OCI-LY7 (cell line): Measurements from ENCODE around the gene PTBP3. TPM values are rescaled to one million over a fixed set of nuclear protein-coding genes. Genes with fewer than 3 reads are reported as not detected.

Source experiments
- BruUV-seq: library from RNA; stranded (reverse); fragments of 400-500 nt; replicated peaks from 2 replicates; lab custom pipeline; 2021; lab: Mats Ljungman, UMichigan
- CTCF ChIA-PET: fragments of 300-600 bp; sonication (Branson Sonifier 250); formaldehyde crosslinking; loops from one replicate; lab custom pipeline; 2022; ENCODE audit warnings: antibody characterized with exemption; ENCODE audit not compliant: unreplicated experiment; lab: Charles Lee
- POLR2A ChIA-PET: fragments of 300-600 bp; sonication (Branson Sonifier 250); formaldehyde crosslinking; loops from one replicate; lab custom pipeline; 2022; ENCODE audit warnings: antibody characterized with exemption; lab: Charles Lee
- DNase-seq: peaks from one replicate; pipeline ENCODE4 v3.0.0-alpha.2; 2015; ENCODE audit warnings: low spot score
- H2AFZ ChIP-seq: fragments of 200-600 bp; sonication (generic), shearing (Covaris generic); 2 replicates; pipeline ENCODE4 v1.6.1; 2014; ENCODE audit warnings: mild to moderate bottlenecking, antibody characterized with exemption, low read length, moderate library complexity
- H3K27ac ChIP-seq: fragments of 200-600 bp; sonication (generic); 2 replicates; pipeline ENCODE4 v1.5.1; 2014; ENCODE audit warnings: mixed run types, low read depth, mild to moderate bottlenecking, moderate library complexity, low read length, inconsistent platforms; ENCODE audit not compliant: poor library complexity, severe bottlenecking
- H3K36me3 ChIP-seq: fragments of 200-600 bp; sonication (generic); 2 replicates; pipeline ENCODE4 v1.6.1; 2014; ENCODE audit warnings: mild to moderate bottlenecking, antibody characterized with exemption, low read length, moderate library complexity, mixed read lengths; ENCODE audit not compliant: insufficient read depth
- H3K4me1 ChIP-seq: fragments of 200-600 bp; sonication (generic); 2 replicates; pipeline ENCODE4 v1.5.1; 2014; ENCODE audit warnings: mild to moderate bottlenecking, low read length; ENCODE audit not compliant: insufficient read depth, poor library complexity, severe bottlenecking
- H3K4me2 ChIP-seq: fragments of 200-600 bp; sonication (generic); 2 replicates; pipeline ENCODE4 v1.6.1; 2014; ENCODE audit warnings: mild to moderate bottlenecking, low read length
- H3K4me3 ChIP-seq: fragments of 200-600 bp; sonication (generic); 2 replicates; pipeline ENCODE4 v1.5.1; 2014; ENCODE audit warnings: mild to moderate bottlenecking, low read depth, low read length; ENCODE audit not compliant: poor library complexity, severe bottlenecking
- H3K79me2 ChIP-seq: fragments of 200-600 bp; sonication (generic); 2 replicates; pipeline ENCODE4 v1.6.1; 2016; ENCODE audit warnings: low read depth, mild to moderate bottlenecking, low read length, moderate library complexity, mixed read lengths; ENCODE audit not compliant: insufficient read depth
- H3K9me2 ChIP-seq: fragments of 200-600 bp; sonication (generic); 2 replicates; pipeline ENCODE4 v1.6.1; 2016; ENCODE audit warnings: mild to moderate bottlenecking, low read length, mixed read lengths; ENCODE audit not compliant: insufficient read depth
- H3K9me3 ChIP-seq: fragments of 200-600 bp; sonication (generic); 2 replicates; pipeline ENCODE4 v1.6.1; 2014; ENCODE audit warnings: mild to moderate bottlenecking, mixed run types, low read length, mixed read lengths
- H4K20me1 ChIP-seq: fragments of 200-600 bp; sonication (generic); 2 replicates; pipeline ENCODE4 v1.6.1; 2014; ENCODE audit warnings: mild to moderate bottlenecking, antibody characterized with exemption, low read length, moderate library complexity, mixed read lengths; ENCODE audit not compliant: insufficient read depth
- CTCF ChIP-seq: fragments of 200-600 bp; sonication (generic); conservative IDR thresholded peaks from 2 replicates; pipeline ENCODE4 v1.5.1; 2014; ENCODE audit warnings: mild to moderate bottlenecking, antibody characterized with exemption, low read length, moderate library complexity, mixed read lengths
- EZH2phosphoT487 ChIP-seq: fragments of 200-600 bp; sonication (generic); IDR thresholded peaks from 2 replicates; pipeline ENCODE4 v1.6.1; 2018; ENCODE audit warnings: low read depth, borderline replicate concordance, mild to moderate bottlenecking, mixed run types, antibody characterized with exemption, low read length, moderate library complexity, mixed read lengths
- intact Hi-C: fragments of 100-400 bp; cut with micrococcal nuclease; formaldehyde crosslinking; loops from one replicate; pipeline ENCODE4 v1.10.0; 2022; ENCODE audit not compliant: unreplicated experiment
- total RNA-seq, 2 experiments: library from RNA; depleted of rRNA in 1 of 2; stranded (reverse); fragments of >200 nt in 1 of 2; shearing (Covaris generic) in 1 of 2; gene quantifications; 2 replicates each; pipeline ENCODE4 v1.2.3, GENCODE V29; 2014 to 2022

PTBP3 gene
- total RNA-seq, 2 experiments from 2014 or later: 38.1 to 98.2 TPM

DNA sequence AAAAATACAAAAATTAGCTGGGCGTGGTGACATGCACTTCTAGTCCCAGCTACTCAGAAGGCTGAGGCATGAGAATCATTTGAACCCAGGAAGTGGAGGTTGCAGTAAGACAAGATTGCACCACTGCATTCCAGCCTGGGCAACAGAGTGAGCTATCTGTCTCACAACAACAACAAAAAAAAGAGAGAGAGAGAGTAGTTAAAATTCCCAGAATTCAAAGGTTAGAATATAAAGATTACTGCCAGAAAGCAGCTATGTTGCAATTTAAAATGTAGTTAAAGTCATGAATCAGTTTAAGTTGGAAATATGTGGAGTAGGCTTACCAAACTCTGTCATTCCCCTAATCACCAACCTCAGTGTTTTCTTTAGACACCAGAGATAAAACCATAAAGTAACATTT, 99.7 kb downstream of the PTBP3 start:
- ChIA-PET CTCF (interaction anchor here (0.7 kb wide), 1 partner anchor 101 kb away, joined by 3 read pairs; no protein-coding TSS in a partner anchor), POLR2A (interaction anchor here (0.6 to 1.3 kb wide), 4 partner anchors 12 to 610 kb away, joined by 3 to 10 read pairs (median 3); no protein-coding TSS in a partner anchor)
- Histone ChIP-seq H3K9me3 (no peaks in the 10 kb centered on the region), H3K79me2 (no peaks in the 10 kb centered on the region), H3K4me3 (no peak overlapping the region), H3K4me2 (no peak overlapping the region), H3K27ac (no peak overlapping the region), H3K9me2 (no peaks in the 10 kb centered on the region), H3K4me1 (no peaks in the 10 kb centered on the region), H4K20me1 (no peaks in the 10 kb centered on the region), H2AFZ (no peak overlapping the region), H3K36me3 (peaks cover 44% of the 10 kb centered on the region)
- no TSS peak for BruUV-seq
- DNase-seq: no peak
- TF ChIP-seq EZH2phosphoT487: no peak
- TF ChIP-seq CTCF: no peak
- intact Hi-C loops: no loop called here

DNA sequence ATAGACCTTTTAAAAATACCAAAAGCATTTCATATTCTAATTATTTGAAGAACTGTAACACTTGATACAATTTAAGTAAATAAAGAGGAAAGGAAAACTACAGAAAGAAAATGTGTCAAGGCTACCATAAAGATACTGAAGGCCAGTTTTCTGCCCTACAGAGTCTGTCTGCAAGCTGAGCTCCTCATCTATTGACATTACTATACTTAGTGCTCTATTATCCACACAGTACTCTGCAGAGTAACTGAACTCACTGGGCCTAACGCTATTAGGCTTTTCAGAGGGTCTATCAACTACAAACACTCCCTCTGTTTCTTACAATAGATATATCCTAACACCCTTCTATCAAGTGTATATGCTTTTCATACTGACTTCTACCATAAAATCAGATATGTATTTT, 101.2 kb downstream of the PTBP3 start:
- Histone ChIP-seq H3K4me1 (no peaks in the 10 kb centered on the region), H3K9me3 (no peaks in the 10 kb centered on the region), H3K4me3 (no peak overlapping the region), H2AFZ (no peak overlapping the region), H3K27ac (no peak overlapping the region), H3K4me2 (no peak overlapping the region), H3K9me2 (no peaks in the 10 kb centered on the region), H3K36me3 (peaks cover 51% of the 10 kb centered on the region), H3K79me2 (no peaks in the 10 kb centered on the region), H4K20me1 (no peaks in the 10 kb centered on the region)
- DNase-seq: no peak
- TF ChIP-seq CTCF (no peak), EZH2phosphoT487 (no peak)
- BruUV-seq: no TSS peak
- ChIA-PET POLR2A (interaction anchor here (0.7 to 0.9 kb wide), 2 partner anchors 34 to 543 kb away, joined by 3 to 6 read pairs; no protein-coding TSS in a partner anchor), CTCF (no interaction called here)
- intact Hi-C loops: no loop called here

DNA sequence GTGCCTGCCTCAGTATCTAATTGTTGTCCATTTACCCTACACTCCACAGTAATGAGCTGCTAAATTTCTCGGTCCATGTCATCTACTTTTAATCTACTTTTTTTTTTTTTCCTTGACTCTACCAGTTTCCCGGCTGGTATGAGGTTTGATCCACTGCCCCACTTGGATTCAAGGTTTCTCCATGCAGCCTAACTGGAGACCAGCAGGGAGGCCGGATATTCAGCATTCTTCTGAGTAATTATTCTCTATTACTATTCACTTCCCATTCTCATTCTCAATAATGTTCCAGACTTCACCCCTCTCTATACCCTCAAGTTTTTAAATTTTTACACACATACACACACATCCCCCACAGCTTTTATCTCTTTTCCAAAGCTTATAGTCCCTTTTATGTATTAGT, 107.3 kb downstream of the PTBP3 start:
- no peaks in the 10 kb centered on the region for H4K20me1 ChIP-seq
- no peaks in the 10 kb centered on the region for H3K4me1 ChIP-seq
- no peaks in the 10 kb centered on the region for H3K9me3 ChIP-seq
- intact Hi-C loops: no loop called here
- H3K9me2 ChIP-seq: no peaks in the 10 kb centered on the region
- ChIA-PET CTCF (no interaction called here), POLR2A (interaction anchor here (0.6 to 1.6 kb wide), 5 partner anchors 12 to 119 kb away, joined by 3 to 4 read pairs (median 3); no protein-coding TSS in a partner anchor)
- no peak overlapping the region for H3K27ac ChIP-seq
- no peak overlapping the region for H3K4me3 ChIP-seq
- no peak overlapping the region for H2AFZ ChIP-seq
- H3K79me2 ChIP-seq: no peaks in the 10 kb centered on the region
- H3K36me3 ChIP-seq: peaks cover 83% of the 10 kb centered on the region
- H3K4me2 ChIP-seq: no peak overlapping the region
- no TSS peak for BruUV-seq
- DNase-seq: no peak
- TF ChIP-seq EZH2phosphoT487: no peak
- TF ChIP-seq CTCF: no peak
